ENCODE measurements around the gene CKLF.

- TF ChIP-seq CTCF (IDR thresholded peaks at IDR 0.05 in 4 of 5, conservative IDR thresholded peaks at IDR 0.05 in 1 of 5) (no peak), POLR2A (IDR thresholded peaks at IDR 0.05) (no peak)
Observed at GRCh38 chr16:66507731-66508239, 44.6 kb upstream of the CKLF start.
